Spinal cord (tissue), 10 donors: ENCODE measurements around the gene LRRC4C. TPM values are rescaled to one million over a fixed set of nuclear protein-coding genes. Genes with fewer than 3 reads are reported as not detected.

Source experiments
- DNase-seq, 6 donors: peaks; one replicate each; pipeline versions ENCODE4 v3.0.0 to v3.0.0-alpha.2; 2013 to 2015; ENCODE audit warnings: low spot score in 6 of 6, low read depth in 4 of 6
- H3K27ac ChIP-seq: one replicate; pipeline ENCODE4 v1.5.1; 2013; ENCODE audit warnings: low read depth, low read length, control low read depth
- H3K27me3 ChIP-seq: one replicate; pipeline ENCODE4 v1.6.1; 2013; ENCODE audit warnings: low read length; ENCODE audit not compliant: control insufficient read depth, insufficient read depth
- H3K36me3 ChIP-seq: one replicate; pipeline ENCODE4 v1.6.1; 2013; ENCODE audit warnings: low read length; ENCODE audit not compliant: control insufficient read depth, insufficient read depth
- H3K4me1 ChIP-seq: one replicate; pipeline ENCODE4 v1.6.1; 2013; ENCODE audit warnings: low read length; ENCODE audit not compliant: control insufficient read depth, insufficient read depth
- H3K4me3 ChIP-seq: one replicate; pipeline ENCODE4 v1.5.1; 2013; ENCODE audit warnings: low read depth, low read length, control low read depth
- H3K9me3 ChIP-seq: one replicate; pipeline ENCODE4 v1.6.1; 2013; ENCODE audit warnings: low read length; ENCODE audit not compliant: control insufficient read depth, insufficient read depth
- WGBS: methylation state at CpG from one replicate; pipeline ENCODE4 v1.1.5; 2013; ENCODE audit warnings: missing lambda C conversion rate; ENCODE audit not compliant: insufficient coverage; 5-methylcytosine and 5-hydroxymethylcytosine counted together
- polyA plus RNA-seq, 2 donors: library from polyadenylated mRNA; unstranded; fragments of 120-200 nt; gene quantifications; one replicate each; pipeline ENCODE4 v1.2.1, GENCODE V29; 2013; ENCODE audit not compliant: insufficient read length in 2 of 2
- total RNA-seq, 2 donors: library from RNA; depleted of rRNA in 1 of 2; stranded (reverse); fragments of 120-200 nt in 1 of 2; fragments of >200 nt in 1 of 2; gene quantifications; one replicate each; pipeline versions ENCODE4 v1.2.3 to v1.2.4, GENCODE V29; 2013 to 2014
- donor health status: healthy.

The LRRC4C gene
- total and polyA plus RNA-seq, 4 donors = 25.6 to 54.9 (median 39.0) TPM

- peak in 1 of 6 donors; percentile 47 for DNase-seq
- peak overlapping the region; percentile 81 for H3K4me3 ChIP-seq
- H3K36me3 ChIP-seq = no peaks in the 10 kb centered on the region
- no CpG with 5 or more reads among the region's 2 CpGs for WGBS
- peak overlapping the region; percentile 74 for H3K27ac ChIP-seq
- no peaks in the 10 kb centered on the region for H3K27me3 ChIP-seq
- H3K4me1 ChIP-seq = no peaks in the 10 kb centered on the region
- H3K9me3 ChIP-seq = no peaks in the 10 kb centered on the region
Observed at GRCh38 chr11:40290171-40290631, 1169.3 kb downstream of the LRRC4C start.

- Histone ChIP-seq H3K27me3 (no peaks in the 10 kb centered on the region), H3K4me1 (no peaks in the 10 kb centered on the region), H3K9me3 (no peaks in the 10 kb centered on the region), H3K36me3 (no peaks in the 10 kb centered on the region), H3K27ac (no peak overlapping the region), H3K4me3 (peak overlapping the region; percentile 81)
- DNase-seq = no peak
- 50% methylated on average over 2 of the region's 2 CpGs for WGBS
Observed at GRCh38 chr11:40289370-40289769, 1170.1 kb downstream of the LRRC4C start.

- no peaks in the 10 kb centered on the region for H3K9me3 ChIP-seq
- no peak overlapping the region for H3K27ac ChIP-seq
- no peaks in the 10 kb centered on the region for H3K36me3 ChIP-seq
- peak in 1 of 6 donors; percentile 81 for DNase-seq
- H3K27me3 ChIP-seq = no peaks in the 10 kb centered on the region
- H3K4me3 ChIP-seq = peak overlapping the region; percentile 13
- no peaks in the 10 kb centered on the region for H3K4me1 ChIP-seq
- no CpG with 5 or more reads among the region's 5 CpGs for WGBS
Observed at GRCh38 chr11:40287916-40288803, 1171.3 kb downstream of the LRRC4C start.

GRCh38 chr11:40286137-40286536 is 1173.3 kb downstream of the LRRC4C start:
- no peak overlapping the region for H3K4me3 ChIP-seq
- no peaks in the 10 kb centered on the region for H3K9me3 ChIP-seq
- no CpG with 5 or more reads among the region's 2 CpGs for WGBS
- H3K27ac ChIP-seq = no peak overlapping the region
- no peaks in the 10 kb centered on the region for H3K36me3 ChIP-seq
- no peak for DNase-seq
- H3K4me1 ChIP-seq = no peaks in the 10 kb centered on the region
- H3K27me3 ChIP-seq = no peaks in the 10 kb centered on the region

- no peaks in the 10 kb centered on the region for H3K4me1 ChIP-seq
- H3K27ac ChIP-seq = no peak overlapping the region
- H3K27me3 ChIP-seq = no peaks in the 10 kb centered on the region
- WGBS = no CpG with 5 or more reads among the region's 2 CpGs
- H3K4me3 ChIP-seq = no peak overlapping the region
- no peaks in the 10 kb centered on the region for H3K9me3 ChIP-seq
- DNase-seq = no peak
- H3K36me3 ChIP-seq = no peaks in the 10 kb centered on the region
Observed at GRCh38 chr11:40285558-40285957, 1173.9 kb downstream of the LRRC4C start.

GRCh38 chr11:40281052-40281580 is 1178.3 kb downstream of the LRRC4C start:
- Histone ChIP-seq H3K27me3 (no peaks in the 10 kb centered on the region), H3K9me3 (no peaks in the 10 kb centered on the region), H3K36me3 (no peaks in the 10 kb centered on the region), H3K4me3 (peak overlapping the region; percentile 35), H3K27ac (peak overlapping the region; percentile 94), H3K4me1 (peaks cover 8% of the 10 kb centered on the region)
- DNase-seq = peak in 4 of 6 donors; percentile 60 to 94 (median 82)
- 18% methylated on average over 2 of the region's 6 CpGs for WGBS

- Histone ChIP-seq H3K4me1 (peaks cover 8% of the 10 kb centered on the region), H3K36me3 (no peaks in the 10 kb centered on the region), H3K27me3 (no peaks in the 10 kb centered on the region), H3K9me3 (no peaks in the 10 kb centered on the region), H3K27ac (peak overlapping the region; percentile 94), H3K4me3 (peak overlapping the region; percentile 35)
- DNase-seq = peak in 4 of 6 donors; percentile 59 to 93 (median 74)
- WGBS = 11% methylated on average over 12 of the region's 18 CpGs
Observed at GRCh38 chr11:40280159-40281051, 1179.0 kb downstream of the LRRC4C start.

GRCh38 chr11:40276960-40277359 is 1182.5 kb downstream of the LRRC4C start:
- no peak overlapping the region for H3K4me3 ChIP-seq
- no peaks in the 10 kb centered on the region for H3K36me3 ChIP-seq
- no CpG with 5 or more reads among the region's 1 CpG for WGBS
- H3K4me1 ChIP-seq = peaks cover 8% of the 10 kb centered on the region
- H3K9me3 ChIP-seq = no peaks in the 10 kb centered on the region
- no peak overlapping the region for H3K27ac ChIP-seq
- H3K27me3 ChIP-seq = no peaks in the 10 kb centered on the region
- DNase-seq = no peak

- Histone ChIP-seq H3K27ac (peak overlapping the region; percentile 36), H3K4me1 (no peaks in the 10 kb centered on the region), H3K27me3 (no peaks in the 10 kb centered on the region), H3K36me3 (no peaks in the 10 kb centered on the region), H3K9me3 (no peaks in the 10 kb centered on the region), H3K4me3 (no peak overlapping the region)
- no CpG with 5 or more reads among the region's 3 CpGs for WGBS
- peak in 2 of 6 donors; percentile 34 to 57 for DNase-seq
Observed at GRCh38 chr11:40274017-40274416, 1185.4 kb downstream of the LRRC4C start.
